Activated T-cell treated with anti-CD3 and anti-CD28 coated beads for 1 hour (primary cell): ENCODE data around the gene ACTR3.
"Not testable (repeated sequence)": the region's sequence is repeated elsewhere in the genome, so short reads cannot be mapped to it uniquely, and the experiment has no call there.

Experiments
- DNase-seq: peaks from one replicate; pipeline ENCODE4 v3.0.0-alpha.2; 2020; ENCODE audit warnings: low read depth

Gene ACTR3

GRCh38 chr2:113889471-113890252 is at the start of gene ACTR3:
TSS of gene ACTR3 (plus strand) at chr2:113890089. CDS start at chr2:113890280, 191 bp downstream.
- peak; percentile 95 for DNase-seq

GRCh38 chr2:113840518-113840917 is 49.4 kb upstream of the ACTR3 start:
- DNase-seq = no peak

- no peak for DNase-seq
Measured at GRCh38 chr2:113842919-113843736, 46.8 kb upstream of the ACTR3 start.

GRCh38 chr2:113843737-113844050 is 46.2 kb upstream of the ACTR3 start:
- DNase-seq = not testable (repeated sequence)

GRCh38 chr2:113845261-113845660 is 44.6 kb upstream of the ACTR3 start:
- DNase-seq = no peak

GRCh38 chr2:113845796-113846195 is 44.1 kb upstream of the ACTR3 start:
- DNase-seq = not testable (repeated sequence)

- DNase-seq = no peak
Measured at GRCh38 chr2:113846429-113846828, 43.5 kb upstream of the ACTR3 start.

- no peak for DNase-seq
Measured at GRCh38 chr2:113847144-113847543, 42.7 kb upstream of the ACTR3 start.

GRCh38 chr2:113848758-113849415 is 41.0 kb upstream of the ACTR3 start:
- DNase-seq = no peak

GRCh38 chr2:113850687-113851086 is 39.2 kb upstream of the ACTR3 start:
- DNase-seq = no peak

GRCh38 chr2:113851640-113852039 is 38.2 kb upstream of the ACTR3 start:
- DNase-seq = no peak

- no peak for DNase-seq
Measured at GRCh38 chr2:113854208-113854607, 35.7 kb upstream of the ACTR3 start.

- no peak for DNase-seq
Measured at GRCh38 chr2:113854970-113855740, 34.7 kb upstream of the ACTR3 start.

- DNase-seq = no peak
Measured at GRCh38 chr2:113857464-113857863, 32.4 kb upstream of the ACTR3 start.

- DNase-seq = no peak
Measured at GRCh38 chr2:113858764-113859163, 31.1 kb upstream of the ACTR3 start.

- no peak for DNase-seq
Measured at GRCh38 chr2:113861740-113862139, 28.1 kb upstream of the ACTR3 start.

GRCh38 chr2:113863144-113863543 is 26.7 kb upstream of the ACTR3 start:
- DNase-seq = no peak

- no peak for DNase-seq
Measured at GRCh38 chr2:113867571-113867970, 22.3 kb upstream of the ACTR3 start.

GRCh38 chr2:113869253-113869652 is 20.6 kb upstream of the ACTR3 start:
- no peak for DNase-seq

- DNase-seq = no peak
Measured at GRCh38 chr2:113872201-113872600, 17.7 kb upstream of the ACTR3 start.

- no peak for DNase-seq
Measured at GRCh38 chr2:113873867-113874266, 16.0 kb upstream of the ACTR3 start.

GRCh38 chr2:113875135-113875534 is 14.8 kb upstream of the ACTR3 start:
- DNase-seq = no peak
